Choroid plexus epithelial cell (primary cell): Measurements from ENCODE around the gene DNAH14.
"Not testable (repeated sequence)": the region's sequence is repeated elsewhere in the genome, so short reads cannot be mapped to it uniquely, and the experiment has no call there.

Source experiments
- DNase-seq: peaks from one replicate; pipeline ENCODE4 v3.0.0-alpha.2; 2010; ENCODE audit warnings: low read depth
- H3K4me3 ChIP-seq: 2 replicates; pipeline ENCODE4 v1.5.1; 2011; ENCODE audit warnings: low read depth, mild to moderate bottlenecking, control low read depth, low read length, moderate library complexity
- CTCF ChIP-seq: conservative IDR thresholded peaks from 2 replicates; pipeline ENCODE4 v1.5.1; 2011; ENCODE audit warnings: low read depth, mild to moderate bottlenecking, control low read depth, inconsistent platforms, low read length, moderate library complexity

Gene DNAH14

GRCh38 chr1:225321784-225322183, 392.3 kb downstream of the DNAH14 start:
- DNase-seq = no peak
- no peak overlapping the region for H3K4me3 ChIP-seq
- no peak for TF ChIP-seq CTCF

- no peak overlapping the region for H3K4me3 ChIP-seq
- no peak for TF ChIP-seq CTCF
- no peak for DNase-seq
Measured at GRCh38 chr1:225329041-225329440, 399.6 kb downstream of the DNAH14 start.

- DNase-seq, H3K4me3 ChIP-seq: not testable (repeated sequence)
Measured at GRCh38 chr1:225329996-225330395, 400.5 kb downstream of the DNAH14 start.

- DNase-seq = no peak
- TF ChIP-seq CTCF = no peak
- H3K4me3 ChIP-seq = no peak overlapping the region
Measured at GRCh38 chr1:225332686-225333085, 403.2 kb downstream of the DNAH14 start.

GRCh38 chr1:225335098-225335778, 405.8 kb downstream of the DNAH14 start:
- not testable (repeated sequence) for DNase-seq, H3K4me3 ChIP-seq

- DNase-seq = no peak
- no peak overlapping the region for H3K4me3 ChIP-seq
- TF ChIP-seq CTCF = no peak
Measured at GRCh38 chr1:225338545-225338944, 409.1 kb downstream of the DNAH14 start.

GRCh38 chr1:225341642-225342041, 412.2 kb downstream of the DNAH14 start:
- DNase-seq = no peak

More at GRCh38 chr1:225341642-225342041, 412.2 kb downstream of the DNAH14 start:
- TF ChIP-seq CTCF = no peak
- H3K4me3 ChIP-seq = no peak overlapping the region
